Neural progenitor cell (in vitro differentiated cells): Measurements from ENCODE around the gene IQSEC2.

ENCODE experiments used
- EZH2 ChIP-seq: fragments of 200-600 bp; sonication (generic); IDR thresholded peaks from 2 replicates; pipeline ENCODE4 v1.6.1; 2017; ENCODE audit warnings: antibody characterized with exemption, mild to moderate bottlenecking, moderate library complexity
- TF ChIP-seq, protein P1 (sequence below): fragments of 200-600 bp; sonication (generic); IDR thresholded peaks from 2 replicates; pipeline ENCODE4 v1.5.1; 2017; ENCODE audit warnings: antibody characterized with exemption, mild to moderate bottlenecking

DNA sequence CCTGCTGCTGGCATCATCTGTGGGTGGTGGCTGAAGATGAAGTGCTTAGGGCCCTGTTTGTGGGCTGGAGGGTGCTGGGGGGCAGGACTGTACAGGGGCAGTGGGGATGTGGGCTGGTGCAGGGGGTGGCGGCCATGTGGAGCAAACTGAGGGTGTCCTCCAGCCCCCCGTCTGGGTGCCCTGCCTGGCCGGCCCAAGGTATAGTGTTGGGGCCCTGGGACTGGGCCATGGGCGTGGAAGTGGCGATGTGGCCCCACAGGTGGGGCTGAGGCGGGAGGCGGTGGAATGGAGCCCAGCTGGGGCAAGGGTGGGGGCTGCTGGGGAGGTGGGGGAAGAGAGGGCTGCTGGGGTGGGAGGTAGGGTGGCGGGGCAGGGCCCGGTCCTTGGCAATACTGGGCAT is 46.9 kb downstream of the IQSEC2 start:
- TF ChIP-seq, protein P1, sequence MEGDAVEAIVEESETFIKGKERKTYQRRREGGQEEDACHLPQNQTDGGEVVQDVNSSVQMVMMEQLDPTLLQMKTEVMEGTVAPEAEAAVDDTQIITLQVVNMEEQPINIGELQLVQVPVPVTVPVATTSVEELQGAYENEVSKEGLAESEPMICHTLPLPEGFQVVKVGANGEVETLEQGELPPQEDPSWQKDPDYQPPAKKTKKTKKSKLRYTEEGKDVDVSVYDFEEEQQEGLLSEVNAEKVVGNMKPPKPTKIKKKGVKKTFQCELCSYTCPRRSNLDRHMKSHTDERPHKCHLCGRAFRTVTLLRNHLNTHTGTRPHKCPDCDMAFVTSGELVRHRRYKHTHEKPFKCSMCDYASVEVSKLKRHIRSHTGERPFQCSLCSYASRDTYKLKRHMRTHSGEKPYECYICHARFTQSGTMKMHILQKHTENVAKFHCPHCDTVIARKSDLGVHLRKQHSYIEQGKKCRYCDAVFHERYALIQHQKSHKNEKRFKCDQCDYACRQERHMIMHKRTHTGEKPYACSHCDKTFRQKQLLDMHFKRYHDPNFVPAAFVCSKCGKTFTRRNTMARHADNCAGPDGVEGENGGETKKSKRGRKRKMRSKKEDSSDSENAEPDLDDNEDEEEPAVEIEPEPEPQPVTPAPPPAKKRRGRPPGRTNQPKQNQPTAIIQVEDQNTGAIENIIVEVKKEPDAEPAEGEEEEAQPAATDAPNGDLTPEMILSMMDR, result no peak
- TF ChIP-seq EZH2, result no peak
